Stimulated activated CD4-positive, alpha-beta T cell treated with anti-CD3 and anti-CD28 coated beads, Interleukin-2, amount 100 ng/mL, for 48 hours (primary cell): Measurements from ENCODE around the gene NLN.
"Not testable (repeated sequence)": the region's sequence is repeated elsewhere in the genome, so short reads cannot be mapped to it uniquely, and the experiment has no call there.

Source experiments
- DNase-seq, 2 donors: peaks; one replicate each; pipeline ENCODE4 v3.0.0-alpha.2; 2020

NLN gene

GRCh38 chr5:65734196-65734775 lies 12.3 kb downstream of the NLN start:
- not testable (repeated sequence) for DNase-seq

- no peak for DNase-seq
These were observed 12.9 kb downstream of the NLN start for GRCh38 chr5:65734921-65735320.

DNA sequence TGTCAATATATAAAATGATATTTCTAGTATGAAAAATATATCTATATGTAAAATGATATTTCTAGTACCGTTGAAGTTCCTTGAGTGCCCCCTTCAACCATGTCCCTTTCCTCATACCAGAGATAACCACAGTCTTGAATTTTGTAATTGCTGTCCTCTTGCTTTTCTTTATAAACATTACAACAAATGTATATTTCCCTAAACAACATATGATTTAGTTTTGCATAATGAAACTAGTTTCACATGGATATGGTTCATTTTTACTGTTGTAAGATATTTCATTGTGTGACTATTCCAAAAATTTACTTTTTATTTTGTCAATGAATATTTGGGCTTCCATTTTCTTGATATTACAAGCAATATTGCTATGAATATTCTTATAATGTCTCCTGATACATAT lies 14.0 kb downstream of the NLN start:
- DNase-seq, result no peak

- DNase-seq, result no peak
These were observed 15.8 kb downstream of the NLN start for GRCh38 chr5:65737842-65738241.

DNA sequence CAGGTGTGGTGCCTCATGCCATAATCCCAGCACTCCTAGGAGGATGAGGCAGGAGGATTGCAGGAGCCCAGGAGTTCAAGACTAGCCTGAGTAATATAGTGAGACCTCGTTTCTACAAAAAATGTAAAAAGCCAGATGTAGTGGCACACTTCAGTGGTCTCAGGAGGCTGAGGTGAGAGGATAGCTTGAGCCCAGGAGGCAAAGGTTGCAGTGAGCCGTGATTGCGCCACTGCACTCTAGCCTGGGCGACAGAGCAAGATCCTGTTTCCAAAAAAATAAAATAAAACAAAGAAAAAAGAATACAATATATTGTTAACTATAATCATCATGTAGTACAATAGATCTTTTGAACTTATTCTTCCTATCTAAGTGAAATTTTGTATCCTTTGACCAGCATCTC lies 16.3 kb downstream of the NLN start:
- DNase-seq, result no peak

DNA sequence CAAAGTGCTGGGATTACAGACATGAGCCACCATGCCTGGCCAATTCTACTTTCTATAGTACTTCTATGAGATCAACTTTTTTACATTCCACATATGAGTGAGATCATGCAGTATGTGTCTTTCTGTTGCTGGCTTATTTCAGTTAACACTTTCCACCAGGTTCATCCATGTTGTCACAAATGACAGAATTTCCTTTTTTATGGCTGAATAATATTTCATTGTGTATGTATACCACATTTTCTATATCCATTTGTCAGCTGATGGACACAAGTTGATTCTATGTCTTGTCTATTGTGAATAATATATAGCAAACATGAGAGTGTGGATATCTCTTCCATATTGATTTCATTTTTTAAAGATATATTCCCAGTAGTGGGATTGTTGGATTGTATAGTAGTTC lies 17.2 kb downstream of the NLN start:
- no peak for DNase-seq

DNA sequence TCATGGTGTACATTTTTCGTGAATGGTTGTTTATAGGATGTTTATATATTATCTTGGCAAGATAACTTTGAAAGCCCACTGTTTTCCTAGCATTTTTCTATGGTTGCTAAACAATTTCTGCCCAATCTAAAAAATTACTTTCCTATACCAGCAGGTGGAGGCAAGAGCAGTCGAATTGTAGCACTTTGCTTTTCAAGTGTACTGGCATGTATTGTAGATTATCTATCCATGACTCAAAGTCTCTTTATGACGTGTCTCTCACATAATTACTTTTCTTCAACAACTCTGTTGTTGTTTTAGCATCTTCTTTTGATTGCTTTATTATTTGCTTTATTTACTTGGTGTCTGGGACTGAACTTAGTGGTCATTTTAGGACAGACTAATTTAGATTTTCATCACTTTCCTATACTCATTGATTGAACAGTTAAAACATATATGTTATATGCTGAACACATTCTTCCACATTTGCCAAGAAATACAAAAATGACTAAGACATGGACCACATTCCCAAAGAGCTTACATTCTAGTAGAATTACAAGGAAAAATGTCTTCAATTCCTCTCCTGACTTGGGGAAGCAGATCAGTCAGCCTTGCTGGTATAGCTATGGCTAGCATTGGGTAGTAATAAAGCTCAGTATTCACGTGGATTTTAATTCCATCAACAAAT lies 20.7 kb downstream of the NLN start:
- no peak for DNase-seq

GRCh38 chr5:65749221-65749844 lies 27.3 kb downstream of the NLN start:
- no peak for DNase-seq

DNA sequence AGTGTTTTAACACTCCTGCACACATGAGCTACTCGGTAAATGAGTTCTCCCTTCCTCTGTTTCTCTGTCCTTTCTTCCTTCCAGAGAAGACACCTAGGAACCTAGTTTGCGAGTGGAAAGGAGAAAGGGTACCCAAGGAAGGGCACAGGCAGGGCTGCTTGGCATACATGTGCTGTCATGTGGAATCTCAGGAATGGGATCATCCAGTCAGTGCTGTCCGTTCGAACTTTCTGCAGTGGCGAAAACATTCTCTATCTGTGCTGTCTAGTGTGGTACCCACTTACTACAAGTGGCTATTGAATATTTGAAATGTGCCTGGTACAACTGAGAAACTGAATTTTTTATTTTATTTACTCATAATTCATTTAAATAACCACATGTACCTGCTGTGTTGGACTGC lies 28.0 kb downstream of the NLN start:
- DNase-seq, result no peak

- DNase-seq, result no peak
These were observed 28.9 kb downstream of the NLN start for GRCh38 chr5:65750938-65751337.

GRCh38 chr5:65753189-65753588 lies 31.2 kb downstream of the NLN start:
- DNase-seq, result no peak

GRCh38 chr5:65758546-65759144 lies 36.6 kb downstream of the NLN start:
- no peak for DNase-seq

GRCh38 chr5:65760504-65761275 lies 38.7 kb downstream of the NLN start:
- no peak for DNase-seq

DNA sequence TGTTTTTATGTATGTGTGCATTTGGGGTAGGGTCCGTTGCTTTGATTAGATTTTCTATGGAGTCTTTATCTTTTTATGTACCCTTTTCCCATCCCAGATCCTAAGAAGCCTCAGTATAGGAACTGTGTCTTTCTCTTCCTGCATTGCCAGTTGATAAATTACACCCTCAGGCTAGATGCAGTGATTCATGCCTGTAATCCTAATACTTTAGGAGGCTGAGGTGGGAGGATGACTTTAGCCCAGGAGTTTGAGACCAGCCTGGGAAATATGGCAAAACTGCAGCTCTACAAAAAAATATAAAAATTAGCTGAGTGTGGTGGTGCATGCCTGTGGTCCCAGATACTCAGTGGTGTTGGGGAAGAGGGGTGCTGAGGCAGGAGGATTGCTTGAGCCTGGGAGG lies 40.2 kb downstream of the NLN start:
- no peak for DNase-seq

DNA sequence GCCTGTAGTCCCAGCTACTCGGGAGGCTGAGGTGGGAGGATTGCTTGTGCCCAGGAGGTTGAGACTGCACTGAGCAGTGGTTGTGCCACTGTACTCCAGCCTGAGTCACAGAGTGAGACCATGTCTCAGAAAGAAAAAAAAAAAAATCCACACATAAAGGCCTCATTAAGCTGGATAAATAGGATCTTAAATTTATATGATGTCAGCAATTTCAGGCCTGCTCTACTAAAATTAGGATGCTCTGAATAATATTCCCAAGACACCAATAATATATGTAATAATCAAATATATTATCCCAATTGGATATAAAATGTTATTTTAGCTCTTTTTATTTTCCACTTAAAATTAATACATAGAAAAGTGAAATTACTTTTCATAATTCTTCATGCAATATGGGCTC lies 43.6 kb downstream of the NLN start:
- DNase-seq, result no peak

DNA sequence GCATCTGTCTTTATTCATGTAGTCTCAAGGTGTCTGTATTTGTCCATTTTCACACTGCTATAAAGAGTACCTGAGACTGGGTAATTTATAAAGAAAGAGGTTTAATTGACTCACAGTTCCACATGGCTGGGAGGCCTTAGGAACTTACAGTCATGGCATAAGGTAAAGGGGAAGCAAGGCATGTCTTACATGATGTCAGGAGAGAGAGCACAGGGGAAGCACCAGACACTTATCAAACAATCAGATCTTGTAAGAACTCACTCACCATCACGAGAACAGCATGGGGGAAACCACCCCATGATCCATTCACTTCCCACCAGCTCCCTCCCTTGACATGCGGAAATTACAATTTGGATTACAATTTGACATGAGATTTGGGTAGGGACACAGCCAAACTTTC lies 44.2 kb downstream of the NLN start:
- DNase-seq, result no peak

- no peak for DNase-seq
These were observed 44.8 kb downstream of the NLN start for GRCh38 chr5:65766781-65767180.

DNA sequence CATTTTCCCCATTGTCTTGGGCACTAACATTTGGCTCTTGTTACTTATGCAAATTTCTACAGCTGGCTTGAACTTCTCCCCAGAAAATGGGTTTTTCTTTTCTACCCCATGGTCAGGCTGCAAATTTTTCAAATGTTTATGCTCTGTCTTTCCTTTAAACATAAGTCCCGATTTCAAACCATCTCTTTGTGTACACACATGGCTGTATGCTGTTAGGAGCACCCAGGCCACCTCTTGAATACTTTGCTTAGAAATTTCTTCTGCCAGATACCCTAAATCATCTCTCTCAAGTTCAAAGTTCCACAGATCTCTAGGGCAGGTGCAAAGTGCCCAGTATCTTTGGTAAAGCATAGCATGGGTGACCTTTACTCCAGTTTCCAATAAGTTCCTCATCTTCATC lies 45.6 kb downstream of the NLN start:
- no peak for DNase-seq

DNA sequence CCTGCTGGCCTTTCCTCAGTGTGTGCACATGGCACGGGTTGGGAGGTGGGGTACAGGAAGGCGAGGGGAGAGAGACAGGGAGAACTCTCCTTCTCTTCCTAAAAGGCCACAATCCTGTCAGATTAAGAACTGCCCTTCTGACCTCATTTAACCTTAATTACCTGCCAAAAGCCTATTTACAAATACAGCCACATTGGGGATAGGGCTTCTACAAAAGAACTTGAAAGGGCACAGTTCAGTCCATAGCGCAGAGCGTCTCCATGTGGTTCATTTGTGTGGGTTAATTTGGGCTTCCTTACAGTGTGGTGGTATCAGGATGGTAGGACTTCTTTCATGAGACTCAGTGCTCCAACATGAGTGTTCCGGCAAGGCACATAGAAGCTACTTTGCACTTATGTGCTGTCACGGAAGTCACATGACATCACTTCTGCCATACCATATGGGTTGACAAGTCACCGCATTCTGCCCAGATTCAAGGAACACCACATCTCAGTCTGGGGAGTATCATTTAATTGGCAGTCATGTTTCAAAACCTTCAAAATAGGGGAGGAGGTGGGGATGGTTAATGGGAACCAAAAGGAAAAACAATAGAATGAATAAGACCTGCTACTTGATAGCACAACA lies 46.8 kb downstream of the NLN start:
- DNase-seq, result no peak

GRCh38 chr5:65769539-65769938 lies 47.5 kb downstream of the NLN start:
- no peak for DNase-seq

- no peak for DNase-seq
These were observed 49.3 kb downstream of the NLN start for GRCh38 chr5:65771266-65771665.

DNA sequence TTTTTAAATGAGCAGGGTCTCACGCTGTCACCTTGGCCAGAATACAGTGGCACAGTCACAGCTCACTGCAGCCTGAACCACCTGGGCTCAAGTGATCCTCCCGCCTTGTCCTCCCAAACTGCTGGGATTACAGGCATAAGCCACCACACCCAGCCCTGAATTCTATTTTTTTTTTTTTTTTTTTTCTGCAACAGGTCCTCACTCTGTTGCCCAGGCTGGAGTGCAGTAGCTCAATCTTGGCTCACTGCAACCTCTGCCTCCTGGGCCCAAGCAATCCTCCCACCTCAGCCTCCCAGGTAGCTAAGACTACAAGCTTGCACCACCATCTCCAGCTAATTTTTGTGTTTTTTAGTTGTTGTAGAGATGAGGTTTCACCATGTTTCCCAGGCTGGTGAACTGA lies 51.0 kb downstream of the NLN start:
- not testable (repeated sequence) for DNase-seq

DNA sequence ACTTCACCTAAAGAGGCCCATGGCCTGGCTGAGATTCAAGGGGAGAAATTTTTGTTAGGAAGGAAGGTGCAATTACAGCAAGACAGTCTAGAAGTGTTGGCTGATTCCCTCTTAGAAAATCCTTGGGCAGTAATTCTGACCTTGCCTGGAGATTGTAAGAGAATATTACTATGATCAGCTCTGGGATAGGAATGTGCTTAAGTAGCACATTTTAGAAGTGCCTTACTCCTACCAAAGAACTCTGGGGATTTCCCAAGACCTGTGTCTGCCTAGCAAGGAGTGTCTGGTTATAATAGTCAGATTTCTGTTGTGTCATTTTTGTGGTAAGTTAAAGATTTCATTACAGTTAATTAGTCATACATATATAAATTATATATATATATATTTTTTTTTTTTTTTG lies 52.3 kb downstream of the NLN start:
- no peak for DNase-seq
